Neural progenitor cell (in vitro differentiated cells): ENCODE measurements around the gene C11orf58. TPM values are rescaled to one million over a fixed set of nuclear protein-coding genes. Genes with fewer than 3 reads are reported as not detected.
A peak's percentile ranks its signal among the peaks of the same experiment; 100 is the strongest.

ENCODE experiments used
- DNase-seq: peaks from one replicate; pipeline ENCODE4 v3.0.0-alpha.2; 2016; ENCODE audit warnings: low spot score
- H2AFZ ChIP-seq: fragments of 200-600 bp; sonication (generic); replicated peaks from 2 replicates; pipeline ENCODE4 v1.6.1; 2016; ENCODE audit warnings: antibody characterized with exemption
- H3F3A ChIP-seq: fragments of 200-600 bp; sonication (generic); 2 replicates; pipeline ENCODE4 v1.6.1; 2016; ENCODE audit warnings: antibody characterized with exemption, low read depth
- H3K27ac ChIP-seq: fragments of 200-600 bp; sonication (generic); 2 replicates; pipeline ENCODE4 v1.5.1; 2016; ENCODE audit warnings: mild to moderate bottlenecking
- H3K27me3 ChIP-seq: fragments of 200-600 bp; sonication (generic); 2 replicates; pipeline ENCODE4 v1.6.1; 2016; ENCODE audit warnings: mild to moderate bottlenecking, moderate library complexity
- H3K36me3 ChIP-seq: fragments of 200-600 bp; sonication (generic); 2 replicates; pipeline ENCODE4 v1.5.1; 2016
- H3K4me1 ChIP-seq: fragments of 200-600 bp; sonication (generic); 2 replicates; pipeline ENCODE4 v1.6.1; 2016; ENCODE audit warnings: mixed run types
- H3K4me2 ChIP-seq: fragments of 200-600 bp; sonication (generic); 2 replicates; pipeline ENCODE4 v1.6.1; 2016
- H3K4me3 ChIP-seq: fragments of 200-600 bp; sonication (generic); 2 replicates; pipeline ENCODE4 v1.5.1; 2016
- H3K79me2 ChIP-seq: fragments of 200-600 bp; sonication (generic); 2 replicates; pipeline ENCODE4 v1.6.1; 2016; ENCODE audit warnings: low read depth
- H3K9ac ChIP-seq: fragments of 200-600 bp; sonication (generic); 2 replicates; pipeline ENCODE4 v1.6.1; 2016
- H3K9me3 ChIP-seq: fragments of 200-600 bp; sonication (generic); 2 replicates; pipeline ENCODE4 v1.5.1; 2016; ENCODE audit warnings: low read depth
- H4K20me1 ChIP-seq: fragments of 200-600 bp; sonication (generic); 2 replicates; pipeline ENCODE4 v1.6.1; 2016; ENCODE audit warnings: low read depth
- H3K27ac Mint-ChIP-seq: 3 replicates; pipeline ENCODE4 v1.8.0; 2021; ENCODE audit warnings: mixed read lengths
- H3K27me3 Mint-ChIP-seq: 2 replicates; pipeline ENCODE4 v1.8.0; 2022; ENCODE audit warnings: low read depth, mild to moderate bottlenecking, inconsistent platforms, moderate library complexity, mixed read lengths; ENCODE audit not compliant: insufficient read depth
- H3K36me3 Mint-ChIP-seq: 3 replicates; pipeline ENCODE4 v1.8.0; 2021; ENCODE audit warnings: mixed read lengths
- H3K4me1 Mint-ChIP-seq: 3 replicates; pipeline ENCODE4 v1.8.0; 2021; ENCODE audit warnings: mixed read lengths
- H3K4me3 Mint-ChIP-seq: 3 replicates; pipeline ENCODE4 v1.8.0; 2021; ENCODE audit warnings: mild to moderate bottlenecking, moderate library complexity, mixed read lengths
- H3K9me3 Mint-ChIP-seq: 3 replicates; pipeline ENCODE4 v1.8.0; 2020; ENCODE audit warnings: mixed read lengths
- EZH2 ChIP-seq: fragments of 200-600 bp; sonication (generic); IDR thresholded peaks from 2 replicates; pipeline ENCODE4 v1.6.1; 2017; ENCODE audit warnings: antibody characterized with exemption, mild to moderate bottlenecking, moderate library complexity
- EZH2phosphoT487 ChIP-seq: fragments of 200-600 bp; sonication (generic); IDR thresholded peaks from 2 replicates; pipeline ENCODE4 v1.6.1; 2017; ENCODE audit warnings: antibody characterized with exemption
- total RNA-seq: library from RNA; depleted of rRNA; stranded (reverse); fragments of >200 nt; gene quantifications from 2 replicates; pipeline ENCODE4 v1.2.3, GENCODE V29; 2015; ENCODE audit warnings: low replicate concordance
- TF ChIP-seq, protein P1 (sequence below): fragments of 200-600 bp; sonication (generic); IDR thresholded peaks from 2 replicates; pipeline ENCODE4 v1.5.1; 2017; ENCODE audit warnings: antibody characterized with exemption, mild to moderate bottlenecking

The C11orf58 gene
- total RNA-seq, 1 donor from 2014 or later = 320 TPM

DNA sequence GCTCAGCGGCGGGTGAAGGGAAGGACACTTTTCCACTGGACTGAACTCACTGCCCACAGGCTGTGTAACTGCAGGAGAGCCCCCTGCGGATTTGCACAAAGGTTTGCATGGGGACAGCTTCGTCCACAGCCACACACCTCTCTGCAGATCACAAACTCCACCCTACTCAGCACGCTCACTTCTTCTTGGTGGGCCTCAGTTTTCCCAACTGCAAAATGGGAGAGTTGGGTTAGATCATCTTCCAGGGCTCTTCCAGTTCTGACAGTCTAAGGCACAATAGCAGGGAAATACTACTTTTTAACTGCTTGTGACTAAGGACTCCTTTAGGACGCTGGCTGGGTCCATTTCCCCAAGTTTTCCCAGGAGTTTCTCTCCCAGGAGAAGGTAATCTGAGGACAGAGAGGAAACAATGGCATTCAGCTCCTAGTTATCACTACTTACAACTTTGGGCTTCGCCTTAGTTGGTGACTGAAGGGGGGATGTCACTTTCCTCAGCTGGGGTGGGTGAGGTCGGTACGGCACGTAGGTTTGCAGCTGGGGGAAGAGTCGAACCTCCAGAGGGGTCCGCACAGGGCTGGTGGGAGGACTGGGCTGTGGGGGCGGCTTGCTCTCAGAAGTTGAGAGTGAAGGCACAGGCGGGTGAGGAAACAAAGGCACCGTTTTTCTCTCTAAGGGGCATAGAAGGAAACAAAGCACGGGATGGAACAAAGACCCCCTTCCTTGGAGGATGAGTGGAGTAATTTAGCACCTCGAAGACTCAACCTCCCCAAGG lies 55.8 kb downstream of the C11orf58 start:
- H3K4me3 ChIP-seq = no peak overlapping the region
- Mint-ChIP-seq H3K4me1 (peaks cover 18% of the 10 kb centered on the region), H3K27ac (no peak overlapping the region), H3K27me3 (no peaks in the 10 kb centered on the region), H3K9me3 (no peaks in the 10 kb centered on the region), H3K4me3 (no peak overlapping the region), H3K36me3 (peaks cover 19% of the 10 kb centered on the region)
- peaks cover 17% of the 10 kb centered on the region for H3K4me1 ChIP-seq
- no peaks in the 10 kb centered on the region for H3K36me3 ChIP-seq
- no peak overlapping the region for H3K4me2 ChIP-seq
- H3K9ac ChIP-seq = no peak overlapping the region
- TF ChIP-seq EZH2phosphoT487 (no peak), EZH2 (no peak)
- TF ChIP-seq, protein P1, sequence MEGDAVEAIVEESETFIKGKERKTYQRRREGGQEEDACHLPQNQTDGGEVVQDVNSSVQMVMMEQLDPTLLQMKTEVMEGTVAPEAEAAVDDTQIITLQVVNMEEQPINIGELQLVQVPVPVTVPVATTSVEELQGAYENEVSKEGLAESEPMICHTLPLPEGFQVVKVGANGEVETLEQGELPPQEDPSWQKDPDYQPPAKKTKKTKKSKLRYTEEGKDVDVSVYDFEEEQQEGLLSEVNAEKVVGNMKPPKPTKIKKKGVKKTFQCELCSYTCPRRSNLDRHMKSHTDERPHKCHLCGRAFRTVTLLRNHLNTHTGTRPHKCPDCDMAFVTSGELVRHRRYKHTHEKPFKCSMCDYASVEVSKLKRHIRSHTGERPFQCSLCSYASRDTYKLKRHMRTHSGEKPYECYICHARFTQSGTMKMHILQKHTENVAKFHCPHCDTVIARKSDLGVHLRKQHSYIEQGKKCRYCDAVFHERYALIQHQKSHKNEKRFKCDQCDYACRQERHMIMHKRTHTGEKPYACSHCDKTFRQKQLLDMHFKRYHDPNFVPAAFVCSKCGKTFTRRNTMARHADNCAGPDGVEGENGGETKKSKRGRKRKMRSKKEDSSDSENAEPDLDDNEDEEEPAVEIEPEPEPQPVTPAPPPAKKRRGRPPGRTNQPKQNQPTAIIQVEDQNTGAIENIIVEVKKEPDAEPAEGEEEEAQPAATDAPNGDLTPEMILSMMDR = no peak
- no peak overlapping the region for H2AFZ ChIP-seq
- H3K79me2 ChIP-seq = no peaks in the 10 kb centered on the region
- DNase-seq = peak; percentile 31
- no peaks in the 10 kb centered on the region for H3K27me3 ChIP-seq
- H3F3A ChIP-seq = no peaks in the 10 kb centered on the region
- H3K9me3 ChIP-seq = no peaks in the 10 kb centered on the region
- no peaks in the 10 kb centered on the region for H4K20me1 ChIP-seq
- H3K27ac ChIP-seq = no peak overlapping the region

DNA sequence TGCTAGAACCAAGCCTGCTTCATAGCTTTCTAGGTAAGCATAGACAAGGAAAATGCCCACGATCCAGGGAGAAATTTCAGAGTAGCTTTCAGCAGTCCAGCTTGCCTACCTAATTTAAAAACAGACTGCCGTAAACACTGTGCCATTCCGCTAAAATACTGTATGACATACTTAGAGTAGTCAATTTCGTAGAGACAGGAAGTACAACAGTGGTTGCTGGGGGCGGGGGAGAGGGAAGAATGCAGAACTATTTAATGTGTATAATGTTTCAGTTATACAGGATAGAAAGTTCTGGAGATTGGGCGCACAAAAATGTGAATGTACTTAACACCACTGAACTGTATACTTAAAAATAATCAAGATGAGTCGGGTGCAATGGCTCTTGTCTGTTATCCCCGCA lies 56.7 kb downstream of the C11orf58 start:
- Mint-ChIP-seq H3K4me3 (no peak overlapping the region), H3K4me1 (peaks cover 23% of the 10 kb centered on the region), H3K27me3 (no peaks in the 10 kb centered on the region), H3K36me3 (peaks cover 22% of the 10 kb centered on the region), H3K27ac (peak overlapping the region; percentile 33), H3K9me3 (no peaks in the 10 kb centered on the region)
- H2AFZ ChIP-seq = no peak overlapping the region
- H3K4me1 ChIP-seq = peaks cover 20% of the 10 kb centered on the region
- no peaks in the 10 kb centered on the region for H3F3A ChIP-seq
- no peaks in the 10 kb centered on the region for H3K36me3 ChIP-seq
- H3K4me2 ChIP-seq = no peak overlapping the region
- no peaks in the 10 kb centered on the region for H3K27me3 ChIP-seq
- no peak overlapping the region for H3K4me3 ChIP-seq
- no peaks in the 10 kb centered on the region for H4K20me1 ChIP-seq
- TF ChIP-seq EZH2 (no peak), EZH2phosphoT487 (no peak)
- TF ChIP-seq, protein P1 = no peak
- no peak overlapping the region for H3K9ac ChIP-seq
- H3K27ac ChIP-seq = no peak overlapping the region
- H3K79me2 ChIP-seq = no peaks in the 10 kb centered on the region
- DNase-seq = no peak
- H3K9me3 ChIP-seq = no peaks in the 10 kb centered on the region

DNA sequence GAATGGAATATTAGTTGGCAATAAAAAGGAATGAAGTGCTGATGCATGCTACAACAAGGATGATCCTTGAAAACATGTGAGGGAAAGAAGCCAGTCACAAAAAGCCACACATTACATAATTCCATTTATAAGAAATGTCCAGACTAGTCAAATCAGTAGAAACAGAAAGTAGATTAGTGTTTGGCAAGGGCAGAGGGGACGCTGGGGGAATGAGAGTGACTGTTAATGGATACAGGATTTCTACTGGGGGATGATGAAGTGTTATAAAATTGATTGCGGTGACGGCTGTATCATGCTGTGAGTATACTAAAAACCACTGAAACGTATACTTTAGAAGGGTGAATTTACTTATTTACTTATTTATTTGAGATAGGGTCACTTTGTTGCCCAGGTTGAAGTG lies 57.9 kb downstream of the C11orf58 start:
- no peak overlapping the region for H3K4me3 Mint-ChIP-seq
- H3K9ac ChIP-seq = no peak overlapping the region
- no peaks in the 10 kb centered on the region for H3K79me2 ChIP-seq
- DNase-seq = no peak
- H3K9me3 ChIP-seq = no peaks in the 10 kb centered on the region
- H3K4me3 ChIP-seq = no peak overlapping the region
- H2AFZ ChIP-seq = no peak overlapping the region
- H3K27me3 ChIP-seq = no peaks in the 10 kb centered on the region
- H3F3A ChIP-seq = no peaks in the 10 kb centered on the region
- no peak overlapping the region for H3K27ac ChIP-seq
- H3K27me3 Mint-ChIP-seq = no peaks in the 10 kb centered on the region
- H3K27ac Mint-ChIP-seq = no peak overlapping the region
- peaks cover 22% of the 10 kb centered on the region for H3K36me3 Mint-ChIP-seq
- H3K4me2 ChIP-seq = no peak overlapping the region
- H4K20me1 ChIP-seq = no peaks in the 10 kb centered on the region
- peaks cover 20% of the 10 kb centered on the region for H3K4me1 ChIP-seq
- no peaks in the 10 kb centered on the region for H3K36me3 ChIP-seq
- peaks cover 23% of the 10 kb centered on the region for H3K4me1 Mint-ChIP-seq
- H3K9me3 Mint-ChIP-seq = no peaks in the 10 kb centered on the region
- TF ChIP-seq EZH2 (no peak), EZH2phosphoT487 (no peak)
- TF ChIP-seq, protein P1 = no peak
